ENCODE measurements around the gene SEMA5B.

DNA sequence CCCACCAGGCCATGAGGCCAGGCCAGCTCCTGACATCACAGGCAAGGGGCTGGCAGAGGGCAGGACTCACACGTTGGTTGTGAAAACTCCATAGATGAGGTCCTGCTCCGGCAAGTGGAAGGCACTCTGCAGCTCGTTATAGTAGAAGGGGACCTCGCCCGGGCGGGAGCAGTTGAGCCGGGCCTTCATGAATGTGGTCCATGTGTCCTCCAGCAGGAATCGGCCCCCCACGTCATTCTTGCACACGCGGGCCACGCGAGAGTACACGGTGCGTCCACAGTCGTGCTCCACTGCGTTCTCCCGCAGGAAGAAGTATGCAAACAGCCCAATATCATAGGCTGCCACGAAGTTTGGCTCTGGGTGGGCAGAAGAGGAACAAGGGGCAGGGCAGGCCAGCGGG, 101.2 kb downstream of the SEMA5B start:
- TF ChIP-seq, protein P1, sequence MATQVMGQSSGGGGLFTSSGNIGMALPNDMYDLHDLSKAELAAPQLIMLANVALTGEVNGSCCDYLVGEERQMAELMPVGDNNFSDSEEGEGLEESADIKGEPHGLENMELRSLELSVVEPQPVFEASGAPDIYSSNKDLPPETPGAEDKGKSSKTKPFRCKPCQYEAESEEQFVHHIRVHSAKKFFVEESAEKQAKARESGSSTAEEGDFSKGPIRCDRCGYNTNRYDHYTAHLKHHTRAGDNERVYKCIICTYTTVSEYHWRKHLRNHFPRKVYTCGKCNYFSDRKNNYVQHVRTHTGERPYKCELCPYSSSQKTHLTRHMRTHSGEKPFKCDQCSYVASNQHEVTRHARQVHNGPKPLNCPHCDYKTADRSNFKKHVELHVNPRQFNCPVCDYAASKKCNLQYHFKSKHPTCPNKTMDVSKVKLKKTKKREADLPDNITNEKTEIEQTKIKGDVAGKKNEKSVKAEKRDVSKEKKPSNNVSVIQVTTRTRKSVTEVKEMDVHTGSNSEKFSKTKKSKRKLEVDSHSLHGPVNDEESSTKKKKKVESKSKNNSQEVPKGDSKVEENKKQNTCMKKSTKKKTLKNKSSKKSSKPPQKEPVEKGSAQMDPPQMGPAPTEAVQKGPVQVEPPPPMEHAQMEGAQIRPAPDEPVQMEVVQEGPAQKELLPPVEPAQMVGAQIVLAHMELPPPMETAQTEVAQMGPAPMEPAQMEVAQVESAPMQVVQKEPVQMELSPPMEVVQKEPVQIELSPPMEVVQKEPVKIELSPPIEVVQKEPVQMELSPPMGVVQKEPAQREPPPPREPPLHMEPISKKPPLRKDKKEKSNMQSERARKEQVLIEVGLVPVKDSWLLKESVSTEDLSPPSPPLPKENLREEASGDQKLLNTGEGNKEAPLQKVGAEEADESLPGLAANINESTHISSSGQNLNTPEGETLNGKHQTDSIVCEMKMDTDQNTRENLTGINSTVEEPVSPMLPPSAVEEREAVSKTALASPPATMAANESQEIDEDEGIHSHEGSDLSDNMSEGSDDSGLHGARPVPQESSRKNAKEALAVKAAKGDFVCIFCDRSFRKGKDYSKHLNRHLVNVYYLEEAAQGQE (IDR thresholded peaks at IDR 0.05): no peak
- TF ChIP-seq, protein P2, sequence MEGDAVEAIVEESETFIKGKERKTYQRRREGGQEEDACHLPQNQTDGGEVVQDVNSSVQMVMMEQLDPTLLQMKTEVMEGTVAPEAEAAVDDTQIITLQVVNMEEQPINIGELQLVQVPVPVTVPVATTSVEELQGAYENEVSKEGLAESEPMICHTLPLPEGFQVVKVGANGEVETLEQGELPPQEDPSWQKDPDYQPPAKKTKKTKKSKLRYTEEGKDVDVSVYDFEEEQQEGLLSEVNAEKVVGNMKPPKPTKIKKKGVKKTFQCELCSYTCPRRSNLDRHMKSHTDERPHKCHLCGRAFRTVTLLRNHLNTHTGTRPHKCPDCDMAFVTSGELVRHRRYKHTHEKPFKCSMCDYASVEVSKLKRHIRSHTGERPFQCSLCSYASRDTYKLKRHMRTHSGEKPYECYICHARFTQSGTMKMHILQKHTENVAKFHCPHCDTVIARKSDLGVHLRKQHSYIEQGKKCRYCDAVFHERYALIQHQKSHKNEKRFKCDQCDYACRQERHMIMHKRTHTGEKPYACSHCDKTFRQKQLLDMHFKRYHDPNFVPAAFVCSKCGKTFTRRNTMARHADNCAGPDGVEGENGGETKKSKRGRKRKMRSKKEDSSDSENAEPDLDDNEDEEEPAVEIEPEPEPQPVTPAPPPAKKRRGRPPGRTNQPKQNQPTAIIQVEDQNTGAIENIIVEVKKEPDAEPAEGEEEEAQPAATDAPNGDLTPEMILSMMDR (IDR thresholded peaks at IDR 0.05; ENCODE audit: low read depth, low read length, missing input control): no peak
- TF ChIP-seq, protein P3, sequence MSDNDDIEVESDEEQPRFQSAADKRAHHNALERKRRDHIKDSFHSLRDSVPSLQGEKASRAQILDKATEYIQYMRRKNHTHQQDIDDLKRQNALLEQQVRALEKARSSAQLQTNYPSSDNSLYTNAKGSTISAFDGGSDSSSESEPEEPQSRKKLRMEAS (IDR thresholded peaks at IDR 0.05): no peak
- TF ChIP-seq RAD21 (IDR thresholded peaks at IDR 0.05) (no peak), YY1 (IDR thresholded peaks at IDR 0.05) (no peak), TAF1 (conservative IDR thresholded peaks at IDR 0.05) (no peak), SP1 (IDR thresholded peaks at IDR 0.05) (no peak), JUND (IDR thresholded peaks at IDR 0.05) (no peak), FOXA2 (IDR thresholded peaks at IDR 0.05) (no peak), GABPA (IDR thresholded peaks at IDR 0.05 in 1 of 2, conservative IDR thresholded peaks at IDR 0.05 in 1 of 2) (no peak)
- TF ChIP-seq, protein P4, sequence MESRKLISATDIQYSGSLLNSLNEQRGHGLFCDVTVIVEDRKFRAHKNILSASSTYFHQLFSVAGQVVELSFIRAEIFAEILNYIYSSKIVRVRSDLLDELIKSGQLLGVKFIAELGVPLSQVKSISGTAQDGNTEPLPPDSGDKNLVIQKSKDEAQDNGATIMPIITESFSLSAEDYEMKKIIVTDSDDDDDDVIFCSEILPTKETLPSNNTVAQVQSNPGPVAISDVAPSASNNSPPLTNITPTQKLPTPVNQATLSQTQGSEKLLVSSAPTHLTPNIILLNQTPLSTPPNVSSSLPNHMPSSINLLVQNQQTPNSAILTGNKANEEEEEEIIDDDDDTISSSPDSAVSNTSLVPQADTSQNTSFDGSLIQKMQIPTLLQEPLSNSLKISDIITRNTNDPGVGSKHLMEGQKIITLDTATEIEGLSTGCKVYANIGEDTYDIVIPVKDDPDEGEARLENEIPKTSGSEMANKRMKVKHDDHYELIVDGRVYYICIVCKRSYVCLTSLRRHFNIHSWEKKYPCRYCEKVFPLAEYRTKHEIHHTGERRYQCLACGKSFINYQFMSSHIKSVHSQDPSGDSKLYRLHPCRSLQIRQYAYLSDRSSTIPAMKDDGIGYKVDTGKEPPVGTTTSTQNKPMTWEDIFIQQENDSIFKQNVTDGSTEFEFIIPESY (IDR thresholded peaks at IDR 0.05): no peak

Data from liver (tissue), 3 donors.